Activated CD4-positive, alpha-beta T cell treated with anti-CD3 and anti-CD28 coated beads, Interleukin-2, amount 50 U/mL, for 24 hours (primary cell): Measurements from ENCODE around the gene PTP4A2.
"Not testable (repeated sequence)": the region's sequence is repeated elsewhere in the genome, so short reads cannot be mapped to it uniquely, and the experiment has no call there.

Source experiments
- DNase-seq, 2 donors: peaks; one replicate each; pipeline ENCODE4 v3.0.0-alpha.2; 2020; ENCODE audit warnings: low read depth in 1 of 2, low spot score in 1 of 2

PTP4A2 gene

GRCh38 chr1:31926252-31926651 lies 11.9 kb downstream of the PTP4A2 start:
- DNase-seq: no peak

- not testable (repeated sequence) for DNase-seq
Measured at GRCh38 chr1:31925824-31926223, 12.3 kb downstream of the PTP4A2 start.

- DNase-seq: no peak
Measured at GRCh38 chr1:31924839-31925238, 13.3 kb downstream of the PTP4A2 start.

GRCh38 chr1:31923901-31924535 lies 14.2 kb downstream of the PTP4A2 start:
- DNase-seq: no peak

- no peak for DNase-seq
Measured at GRCh38 chr1:31920956-31921355, 17.2 kb downstream of the PTP4A2 start.

- DNase-seq: no peak
Measured at GRCh38 chr1:31919591-31919990, 18.6 kb downstream of the PTP4A2 start.

- DNase-seq: no peak
Measured at GRCh38 chr1:31915438-31915837, 22.7 kb downstream of the PTP4A2 start.

- no peak for DNase-seq
Measured at GRCh38 chr1:31913968-31914367, 24.2 kb downstream of the PTP4A2 start.

GRCh38 chr1:31912839-31913239 lies 25.3 kb downstream of the PTP4A2 start:
- no peak for DNase-seq

GRCh38 chr1:31911994-31912780 lies 26.0 kb downstream of the PTP4A2 start:
- DNase-seq: no peak

- DNase-seq: no peak
Measured at GRCh38 chr1:31910933-31911332, 27.2 kb downstream of the PTP4A2 start.

- DNase-seq: no peak
Measured at GRCh38 chr1:31909691-31910090, 28.5 kb downstream of the PTP4A2 start.

GRCh38 chr1:31906557-31906956 lies 31.6 kb downstream of the PTP4A2 start:
- no peak for DNase-seq

GRCh38 chr1:31905681-31906080 lies 32.5 kb downstream of the PTP4A2 start:
- no peak for DNase-seq

- no peak for DNase-seq
Measured at GRCh38 chr1:31905093-31905509, 33.1 kb downstream of the PTP4A2 start.

GRCh38 chr1:31904339-31905092 lies 33.7 kb downstream of the PTP4A2 start:
- DNase-seq: no peak

- DNase-seq: no peak
Measured at GRCh38 chr1:31902510-31902860, 35.7 kb downstream of the PTP4A2 start.

GRCh38 chr1:31901838-31902509 lies 36.2 kb downstream of the PTP4A2 start:
- no peak for DNase-seq

GRCh38 chr1:31900790-31901189 lies 37.4 kb downstream of the PTP4A2 start:
- no peak for DNase-seq

- no peak for DNase-seq
Measured at GRCh38 chr1:31897526-31898100, 40.6 kb downstream of the PTP4A2 start.
